Measurements from ENCODE around the gene TNFRSF21. TPM values are rescaled to one million over a fixed set of nuclear protein-coding genes. Genes with fewer than 3 reads are reported as not detected.
"Not testable (repeated sequence)": the region's sequence is repeated elsewhere in the genome, so short reads cannot be mapped to it uniquely, and the experiment has no call there.

The TNFRSF21 gene
- total RNA-seq, 3 donors from 2014 or later, result 54.8 to 92.5 (median 75.4) TPM

GRCh38 chr6:47229255-47229654 lies 80.5 kb downstream of the TNFRSF21 start:
- Histone ChIP-seq H3K4me1 (ENCODE audit: low read depth) (no peaks in the 10 kb centered on the region), H3K4me3 (no peak overlapping the region), H3K9me3 (no peaks in the 10 kb centered on the region), H3K36me3 (ENCODE audit: low read depth) (no peaks in the 10 kb centered on the region)
- ATAC-seq (no peak), DNase-seq (no peak)
- TF ChIP-seq, protein P1, sequence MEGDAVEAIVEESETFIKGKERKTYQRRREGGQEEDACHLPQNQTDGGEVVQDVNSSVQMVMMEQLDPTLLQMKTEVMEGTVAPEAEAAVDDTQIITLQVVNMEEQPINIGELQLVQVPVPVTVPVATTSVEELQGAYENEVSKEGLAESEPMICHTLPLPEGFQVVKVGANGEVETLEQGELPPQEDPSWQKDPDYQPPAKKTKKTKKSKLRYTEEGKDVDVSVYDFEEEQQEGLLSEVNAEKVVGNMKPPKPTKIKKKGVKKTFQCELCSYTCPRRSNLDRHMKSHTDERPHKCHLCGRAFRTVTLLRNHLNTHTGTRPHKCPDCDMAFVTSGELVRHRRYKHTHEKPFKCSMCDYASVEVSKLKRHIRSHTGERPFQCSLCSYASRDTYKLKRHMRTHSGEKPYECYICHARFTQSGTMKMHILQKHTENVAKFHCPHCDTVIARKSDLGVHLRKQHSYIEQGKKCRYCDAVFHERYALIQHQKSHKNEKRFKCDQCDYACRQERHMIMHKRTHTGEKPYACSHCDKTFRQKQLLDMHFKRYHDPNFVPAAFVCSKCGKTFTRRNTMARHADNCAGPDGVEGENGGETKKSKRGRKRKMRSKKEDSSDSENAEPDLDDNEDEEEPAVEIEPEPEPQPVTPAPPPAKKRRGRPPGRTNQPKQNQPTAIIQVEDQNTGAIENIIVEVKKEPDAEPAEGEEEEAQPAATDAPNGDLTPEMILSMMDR (IDR thresholded peaks at IDR 0.05), result no peak
- intact Hi-C loops (cut with DNase I, micrococcal nuclease), result no loop called here

GRCh38 chr6:47228093-47228492 lies 81.6 kb downstream of the TNFRSF21 start:
- intact Hi-C loops (cut with DNase I, micrococcal nuclease); DNase-seq; H3K4me1 ChIP-seq (ENCODE audit: low read depth); H3K36me3 ChIP-seq (ENCODE audit: low read depth); ATAC-seq; H3K9me3 ChIP-seq; H3K4me3 ChIP-seq: not testable (repeated sequence)

GRCh38 chr6:47223251-47223650 lies 86.5 kb downstream of the TNFRSF21 start:
- H3K4me1 ChIP-seq (ENCODE audit: low read depth); intact Hi-C loops (cut with DNase I, micrococcal nuclease); H3K36me3 ChIP-seq (ENCODE audit: low read depth): not testable (repeated sequence)

DNA sequence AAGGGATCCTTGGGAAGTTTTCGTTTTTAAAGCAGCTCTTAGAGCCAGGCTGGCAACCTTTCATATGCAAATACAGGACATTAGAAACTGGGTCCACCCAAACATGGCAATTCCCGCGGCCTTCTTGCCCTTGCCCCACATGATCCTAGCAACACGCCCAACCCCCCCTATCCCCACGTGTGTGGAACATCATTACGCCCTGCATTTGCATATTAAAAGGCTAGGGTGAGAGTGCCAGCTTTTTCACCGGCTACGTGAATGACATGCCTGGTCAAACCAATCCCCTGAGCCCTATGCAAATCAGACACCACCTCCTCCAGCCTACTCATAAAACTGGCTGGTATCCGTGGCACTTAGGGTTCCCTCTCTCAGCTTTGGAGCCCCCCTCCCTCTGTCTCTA lies 88.1 kb downstream of the TNFRSF21 start:
- Histone ChIP-seq H3K4me1 (ENCODE audit: low read depth) (no peaks in the 10 kb centered on the region), H3K9me3 (no peaks in the 10 kb centered on the region), H3K4me3 (no peak overlapping the region), H3K36me3 (ENCODE audit: low read depth) (no peaks in the 10 kb centered on the region)
- intact Hi-C loops (cut with DNase I, micrococcal nuclease), result no loop called here
- no peak for DNase-seq
- ATAC-seq, result no peak
- TF ChIP-seq, protein P1 (IDR thresholded peaks at IDR 0.05), result no peak

More at GRCh38 chr6:47223251-47223650, 86.5 kb downstream of the TNFRSF21 start:
- not testable (repeated sequence) for H3K4me3 ChIP-seq, DNase-seq, H3K9me3 ChIP-seq, ATAC-seq

GRCh38 chr6:47209632-47210031 lies 100.1 kb downstream of the TNFRSF21 start:
- no peak for ATAC-seq
- TF ChIP-seq, protein P1 (IDR thresholded peaks at IDR 0.05), result no peak
- no peaks in the 10 kb centered on the region for H3K36me3 ChIP-seq (ENCODE audit: low read depth)
- no peaks in the 10 kb centered on the region for H3K9me3 ChIP-seq
- no peak for DNase-seq
- intact Hi-C loops (cut with DNase I, micrococcal nuclease), result no loop called here
- H3K4me3 ChIP-seq, result no peak overlapping the region
- H3K4me1 ChIP-seq (ENCODE audit: low read depth), result peaks cover 7% of the 10 kb centered on the region

DNA sequence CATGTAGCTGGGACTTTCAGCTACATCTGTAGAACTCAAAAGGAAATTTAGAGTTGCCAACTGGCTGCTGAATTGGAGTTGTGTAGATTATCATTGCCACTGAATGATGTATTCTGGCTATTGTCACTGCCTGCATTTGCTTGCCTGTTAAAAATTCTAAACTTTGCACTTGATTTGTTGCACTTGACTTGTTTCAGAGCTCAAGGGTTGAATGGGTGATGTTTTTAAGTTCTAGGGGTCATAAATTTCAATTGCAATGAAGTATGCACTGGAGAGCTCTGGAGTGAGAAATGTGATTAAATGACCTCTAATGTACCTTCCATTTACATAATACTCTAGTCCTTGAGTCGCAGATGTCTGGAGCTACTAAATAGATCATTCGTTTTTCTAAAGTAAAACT lies 102.4 kb downstream of the TNFRSF21 start:
- no peaks in the 10 kb centered on the region for H3K9me3 ChIP-seq
- DNase-seq (no peak), ATAC-seq (no peak)
- intact Hi-C loops (cut with DNase I, micrococcal nuclease), result no loop called here
- H3K4me1 ChIP-seq (ENCODE audit: low read depth), result peaks cover 7% of the 10 kb centered on the region
- no peak overlapping the region for H3K4me3 ChIP-seq
- TF ChIP-seq, protein P1 (IDR thresholded peaks at IDR 0.05), result no peak
- H3K36me3 ChIP-seq (ENCODE audit: low read depth), result no peaks in the 10 kb centered on the region

DNA sequence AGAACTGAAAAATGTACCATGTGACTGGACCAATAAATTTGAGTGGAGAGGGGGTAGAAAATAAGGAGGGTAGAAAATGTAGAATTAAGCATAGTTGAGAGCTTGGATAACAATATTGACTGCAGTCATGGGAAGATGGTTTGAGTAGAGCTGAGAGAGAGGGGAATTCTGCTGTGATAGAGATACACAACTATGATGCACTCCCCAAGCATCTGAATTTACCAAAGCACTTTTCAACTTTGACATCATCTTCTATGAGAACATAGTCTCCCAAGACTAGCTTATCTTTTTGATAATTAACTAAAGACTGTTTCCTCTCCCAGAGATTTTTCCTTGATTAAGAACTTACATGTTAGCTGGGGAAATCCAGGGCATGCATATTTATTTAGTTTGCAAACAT lies 103.1 kb downstream of the TNFRSF21 start:
- ATAC-seq, result no peak
- Histone ChIP-seq H3K36me3 (ENCODE audit: low read depth) (no peaks in the 10 kb centered on the region), H3K9me3 (no peaks in the 10 kb centered on the region), H3K4me1 (ENCODE audit: low read depth) (peaks cover 7% of the 10 kb centered on the region), H3K4me3 (no peak overlapping the region)
- TF ChIP-seq, protein P1 (IDR thresholded peaks at IDR 0.05), result no peak
- intact Hi-C loops (cut with DNase I, micrococcal nuclease), result no loop called here
- no peak for DNase-seq

Measured in mucosa of descending colon (tissue), 3 donors.